Activated CD4-positive, alpha-beta T cell treated with anti-CD3 and anti-CD28 coated beads, Interleukin-2, amount 10 ng/mL, durations not matched to agents 7 days and 5 days (primary cell): ENCODE measurements around the gene TOR1AIP1. TPM values are rescaled to one million over a fixed set of nuclear protein-coding genes. Genes with fewer than 3 reads are reported as not detected.

ENCODE experiments used
- CTCF ChIA-PET: fragments of 350-600 bp; sonication (Branson Sonifier 250); formaldehyde crosslinking; loops from one replicate; lab custom pipeline; 2021; ENCODE audit warnings: antibody characterized with exemption; lab: Charles Lee
- POLR2A ChIA-PET: fragments of 350-600 bp; sonication (Branson Sonifier 250); formaldehyde crosslinking; loops from one replicate; lab custom pipeline; 2021; ENCODE audit warnings: antibody characterized with exemption; lab: Charles Lee
- DNase-seq: peaks from one replicate; pipeline ENCODE4 v3.0.0-alpha.2; 2020
- H3K27ac Mint-ChIP-seq: one replicate; pipeline ENCODE4 v1.8.0; 2021; ENCODE audit warnings: mild to moderate bottlenecking, moderate library complexity, mixed read lengths
- H3K27me3 Mint-ChIP-seq: one replicate; pipeline ENCODE4 v1.8.0; 2021; ENCODE audit warnings: mixed read lengths
- H3K36me3 Mint-ChIP-seq: one replicate; pipeline ENCODE4 v1.8.0; 2021; ENCODE audit warnings: low read depth, mixed read lengths
- H3K4me1 Mint-ChIP-seq: one replicate; pipeline ENCODE4 v1.8.0; 2021; ENCODE audit warnings: mixed read lengths
- H3K4me3 Mint-ChIP-seq: one replicate; pipeline ENCODE4 v1.8.0; 2021; ENCODE audit warnings: mild to moderate bottlenecking, moderate library complexity, mixed read lengths
- H3K9me3 Mint-ChIP-seq: one replicate; pipeline ENCODE4 v1.8.0; 2021; ENCODE audit warnings: mixed read lengths
- total RNA-seq, 2 experiments: library from RNA; stranded (reverse); gene quantifications; one replicate each; pipeline ENCODE4 v1.2.3, GENCODE V29; 2021

Gene TOR1AIP1
- total RNA-seq, 2 experiments from 2014 or later = 70.2 to 91.1 TPM

- H3K9me3 Mint-ChIP-seq = no peaks in the 10 kb centered on the region
- peaks cover 23% of the 10 kb centered on the region for H3K36me3 Mint-ChIP-seq
- peak overlapping the region; percentile 99 for H3K27ac Mint-ChIP-seq
- H3K4me1 Mint-ChIP-seq = peaks cover 56% of the 10 kb centered on the region
- H3K4me3 Mint-ChIP-seq = peak overlapping the region; percentile 87
- POLR2A ChIA-PET = no interaction called here
- DNase-seq = peak; percentile 73
- CTCF ChIA-PET = interaction anchor here (1.2 to 2.3 kb wide), 3 partner anchors 8 to 24 kb away, joined by 3 to 6 read pairs (median 4); no protein-coding TSS in a partner anchor
- H3K27me3 Mint-ChIP-seq = no peaks in the 10 kb centered on the region
These were observed 1.7 kb downstream of the TOR1AIP1 start for GRCh38 chr1:179883745-179884138.

- Mint-ChIP-seq H3K27ac (no peak overlapping the region), H3K36me3 (peaks cover 40% of the 10 kb centered on the region), H3K27me3 (no peaks in the 10 kb centered on the region), H3K4me3 (no peak overlapping the region), H3K4me1 (peaks cover 37% of the 10 kb centered on the region), H3K9me3 (no peaks in the 10 kb centered on the region)
- no peak for DNase-seq
- CTCF ChIA-PET = interaction anchor here (1.0 kb wide), 1 partner anchor 16 kb away, joined by 3 read pairs; no protein-coding TSS in a partner anchor
- POLR2A ChIA-PET = no interaction called here
These were observed 6.0 kb downstream of the TOR1AIP1 start for GRCh38 chr1:179888071-179888470.

- peak overlapping the region; percentile 41 for H3K27ac Mint-ChIP-seq
- CTCF ChIA-PET = no interaction called here
- peaks cover 29% of the 10 kb centered on the region for H3K4me1 Mint-ChIP-seq
- H3K9me3 Mint-ChIP-seq = no peaks in the 10 kb centered on the region
- no peak overlapping the region for H3K4me3 Mint-ChIP-seq
- POLR2A ChIA-PET = no interaction called here
- H3K36me3 Mint-ChIP-seq = peaks cover 35% of the 10 kb centered on the region
- no peak for DNase-seq
- H3K27me3 Mint-ChIP-seq = no peaks in the 10 kb centered on the region
These were observed 7.5 kb downstream of the TOR1AIP1 start for GRCh38 chr1:179889589-179889988.

- Mint-ChIP-seq H3K27ac (no peak overlapping the region), H3K4me3 (no peak overlapping the region), H3K36me3 (peaks cover 40% of the 10 kb centered on the region), H3K9me3 (no peaks in the 10 kb centered on the region), H3K27me3 (no peaks in the 10 kb centered on the region), H3K4me1 (peaks cover 3% of the 10 kb centered on the region)
- POLR2A ChIA-PET = no interaction called here
- DNase-seq = no peak
- CTCF ChIA-PET = interaction anchor here (0.9 to 1.2 kb wide), 3 partner anchors 9 to 18 kb away, joined by 3 to 4 read pairs (median 3); no protein-coding TSS in a partner anchor
These were observed 28.8 kb downstream of the TOR1AIP1 start for GRCh38 chr1:179910934-179911333.

GRCh38 chr1:179911812-179912211 lies 29.7 kb downstream of the TOR1AIP1 start:
- CTCF ChIA-PET = interaction anchor here (0.9 to 1.7 kb wide), 3 partner anchors 8 to 19 kb away, joined by 3 to 5 read pairs (median 4); no protein-coding TSS in a partner anchor
- Mint-ChIP-seq H3K27me3 (no peaks in the 10 kb centered on the region), H3K9me3 (no peaks in the 10 kb centered on the region), H3K4me3 (no peak overlapping the region), H3K27ac (no peak overlapping the region), H3K36me3 (peaks cover 37% of the 10 kb centered on the region), H3K4me1 (peaks cover 3% of the 10 kb centered on the region)
- POLR2A ChIA-PET = no interaction called here
- no peak for DNase-seq

GRCh38 chr1:179917601-179918429 lies 35.7 kb downstream of the TOR1AIP1 start:
- DNase-seq = no peak
- Mint-ChIP-seq H3K4me1 (peaks cover 2% of the 10 kb centered on the region), H3K36me3 (peaks cover 44% of the 10 kb centered on the region), H3K9me3 (no peaks in the 10 kb centered on the region), H3K4me3 (no peak overlapping the region), H3K27me3 (no peaks in the 10 kb centered on the region), H3K27ac (no peak overlapping the region)
- POLR2A ChIA-PET = no interaction called here
- CTCF ChIA-PET = interaction anchor here (1.1 to 1.2 kb wide), 2 partner anchors 16 to 20 kb away, joined by 3 to 5 read pairs; no protein-coding TSS in a partner anchor

GRCh38 chr1:179921472-179921871 lies 39.4 kb downstream of the TOR1AIP1 start:
- ChIA-PET POLR2A (no interaction called here), CTCF (no interaction called here)
- H3K27ac Mint-ChIP-seq = no peak overlapping the region
- DNase-seq = no peak
- H3K4me1 Mint-ChIP-seq = peaks cover 2% of the 10 kb centered on the region
- peaks cover 34% of the 10 kb centered on the region for H3K36me3 Mint-ChIP-seq
- no peaks in the 10 kb centered on the region for H3K9me3 Mint-ChIP-seq
- no peaks in the 10 kb centered on the region for H3K27me3 Mint-ChIP-seq
- H3K4me3 Mint-ChIP-seq = no peak overlapping the region

- H3K9me3 Mint-ChIP-seq = no peaks in the 10 kb centered on the region
- peaks cover 34% of the 10 kb centered on the region for H3K36me3 Mint-ChIP-seq
- DNase-seq = no peak
- POLR2A ChIA-PET = no interaction called here
- H3K27ac Mint-ChIP-seq = no peak overlapping the region
- peaks cover 2% of the 10 kb centered on the region for H3K4me1 Mint-ChIP-seq
- H3K27me3 Mint-ChIP-seq = no peaks in the 10 kb centered on the region
- CTCF ChIA-PET = interaction anchor here (0.6 to 2.2 kb wide), 2 partner anchors 13 to 34 kb away, joined by 3 to 7 read pairs; no protein-coding TSS in a partner anchor
- no peak overlapping the region for H3K4me3 Mint-ChIP-seq
These were observed 40.1 kb downstream of the TOR1AIP1 start for GRCh38 chr1:179921981-179922872.

GRCh38 chr1:179923029-179923428 lies 40.9 kb downstream of the TOR1AIP1 start:
- no peaks in the 10 kb centered on the region for H3K27me3 Mint-ChIP-seq
- no peak overlapping the region for H3K27ac Mint-ChIP-seq
- ChIA-PET POLR2A (no interaction called here), CTCF (interaction anchor here (1.4 to 2.2 kb wide), 2 partner anchors 12 to 13 kb away, joined by 3 to 7 read pairs; no protein-coding TSS in a partner anchor)
- peaks cover 26% of the 10 kb centered on the region for H3K36me3 Mint-ChIP-seq
- H3K9me3 Mint-ChIP-seq = no peaks in the 10 kb centered on the region
- H3K4me3 Mint-ChIP-seq = no peak overlapping the region
- DNase-seq = no peak
- peaks cover 2% of the 10 kb centered on the region for H3K4me1 Mint-ChIP-seq

- no peaks in the 10 kb centered on the region for H3K9me3 Mint-ChIP-seq
- H3K27ac Mint-ChIP-seq = no peak overlapping the region
- no peak overlapping the region for H3K4me3 Mint-ChIP-seq
- no peaks in the 10 kb centered on the region for H3K4me1 Mint-ChIP-seq
- no peak for DNase-seq
- H3K27me3 Mint-ChIP-seq = no peaks in the 10 kb centered on the region
- ChIA-PET CTCF (interaction anchor here (1.1 to 2.2 kb wide), 4 partner anchors 11 to 29 kb away, joined by 3 to 7 read pairs (median 4); no protein-coding TSS in a partner anchor), POLR2A (no interaction called here)
- H3K36me3 Mint-ChIP-seq = peaks cover 13% of the 10 kb centered on the region
These were observed 42.2 kb downstream of the TOR1AIP1 start for GRCh38 chr1:179924268-179924667.

GRCh38 chr1:179925302-179925701 lies 43.2 kb downstream of the TOR1AIP1 start:
- H3K4me3 Mint-ChIP-seq = no peak overlapping the region
- H3K4me1 Mint-ChIP-seq = no peaks in the 10 kb centered on the region
- H3K36me3 Mint-ChIP-seq = peaks cover 10% of the 10 kb centered on the region
- H3K9me3 Mint-ChIP-seq = no peaks in the 10 kb centered on the region
- ChIA-PET CTCF (interaction anchor here (1.3 kb wide), 1 partner anchor 12 kb away, joined by 4 read pairs; no protein-coding TSS in a partner anchor), POLR2A (no interaction called here)
- no peak overlapping the region for H3K27ac Mint-ChIP-seq
- no peak for DNase-seq
- no peaks in the 10 kb centered on the region for H3K27me3 Mint-ChIP-seq
